ENCODE measurements around the gene TNS3.

The TNS3 gene

GRCh38 chr7:47480576-47481538 lies 101.1 kb downstream of the TNS3 start:
- no peaks in the 10 kb centered on the region for H3K27me3 ChIP-seq (replicated peaks; ENCODE audit: insufficient read depth, low read length)
- H3K36me3 ChIP-seq (replicated peaks; ENCODE audit: insufficient read depth, low read length): peaks cover 7% of the 10 kb centered on the region; the same call in 1 of the 2 replicates
- no peak overlapping the region for H2AFZ ChIP-seq (ENCODE audit: low read length)
- peak overlapping the region; percentile 99 for H3K27ac ChIP-seq (ENCODE audit: low read length)
- no peaks in the 10 kb centered on the region for H3K9me3 ChIP-seq (replicated peaks; ENCODE audit: insufficient read depth, low read length)
- peak; percentile 91 for DNase-seq
- H3K9me2 ChIP-seq (replicated peaks; ENCODE audit: insufficient read depth, low read length): no peaks in the 10 kb centered on the region
- H3K4me2 ChIP-seq (ENCODE audit: low read depth, low read length): peak overlapping the region; percentile 93
- peaks cover 93% of the 10 kb centered on the region for H3K79me2 ChIP-seq (ENCODE audit: low read length)
- peak overlapping the region; percentile 83 for H3K4me3 ChIP-seq (ENCODE audit: low read length)
- H3F3A ChIP-seq (ENCODE audit: insufficient read depth, low read length): peaks cover 64% of the 10 kb centered on the region
- H3K9ac ChIP-seq (ENCODE audit: low read length): peak overlapping the region; percentile 98
- H3K4me1 ChIP-seq (ENCODE audit: low read length): peaks cover 57% of the 10 kb centered on the region
- TF ChIP-seq EZH2 (optimal IDR thresholded peaks at IDR 0.05; ENCODE audit: low read depth, low read length) (no peak), EZH2phosphoT487 (IDR thresholded peaks at IDR 0.05; ENCODE audit: low read length) (no peak)
- TF ChIP-seq, protein P1, sequence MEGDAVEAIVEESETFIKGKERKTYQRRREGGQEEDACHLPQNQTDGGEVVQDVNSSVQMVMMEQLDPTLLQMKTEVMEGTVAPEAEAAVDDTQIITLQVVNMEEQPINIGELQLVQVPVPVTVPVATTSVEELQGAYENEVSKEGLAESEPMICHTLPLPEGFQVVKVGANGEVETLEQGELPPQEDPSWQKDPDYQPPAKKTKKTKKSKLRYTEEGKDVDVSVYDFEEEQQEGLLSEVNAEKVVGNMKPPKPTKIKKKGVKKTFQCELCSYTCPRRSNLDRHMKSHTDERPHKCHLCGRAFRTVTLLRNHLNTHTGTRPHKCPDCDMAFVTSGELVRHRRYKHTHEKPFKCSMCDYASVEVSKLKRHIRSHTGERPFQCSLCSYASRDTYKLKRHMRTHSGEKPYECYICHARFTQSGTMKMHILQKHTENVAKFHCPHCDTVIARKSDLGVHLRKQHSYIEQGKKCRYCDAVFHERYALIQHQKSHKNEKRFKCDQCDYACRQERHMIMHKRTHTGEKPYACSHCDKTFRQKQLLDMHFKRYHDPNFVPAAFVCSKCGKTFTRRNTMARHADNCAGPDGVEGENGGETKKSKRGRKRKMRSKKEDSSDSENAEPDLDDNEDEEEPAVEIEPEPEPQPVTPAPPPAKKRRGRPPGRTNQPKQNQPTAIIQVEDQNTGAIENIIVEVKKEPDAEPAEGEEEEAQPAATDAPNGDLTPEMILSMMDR (IDR thresholded peaks at IDR 0.05; ENCODE audit: low read length): no peak
- peaks cover 16% of the 10 kb centered on the region for H4K20me1 ChIP-seq (ENCODE audit: insufficient read depth, low read length)

DNA sequence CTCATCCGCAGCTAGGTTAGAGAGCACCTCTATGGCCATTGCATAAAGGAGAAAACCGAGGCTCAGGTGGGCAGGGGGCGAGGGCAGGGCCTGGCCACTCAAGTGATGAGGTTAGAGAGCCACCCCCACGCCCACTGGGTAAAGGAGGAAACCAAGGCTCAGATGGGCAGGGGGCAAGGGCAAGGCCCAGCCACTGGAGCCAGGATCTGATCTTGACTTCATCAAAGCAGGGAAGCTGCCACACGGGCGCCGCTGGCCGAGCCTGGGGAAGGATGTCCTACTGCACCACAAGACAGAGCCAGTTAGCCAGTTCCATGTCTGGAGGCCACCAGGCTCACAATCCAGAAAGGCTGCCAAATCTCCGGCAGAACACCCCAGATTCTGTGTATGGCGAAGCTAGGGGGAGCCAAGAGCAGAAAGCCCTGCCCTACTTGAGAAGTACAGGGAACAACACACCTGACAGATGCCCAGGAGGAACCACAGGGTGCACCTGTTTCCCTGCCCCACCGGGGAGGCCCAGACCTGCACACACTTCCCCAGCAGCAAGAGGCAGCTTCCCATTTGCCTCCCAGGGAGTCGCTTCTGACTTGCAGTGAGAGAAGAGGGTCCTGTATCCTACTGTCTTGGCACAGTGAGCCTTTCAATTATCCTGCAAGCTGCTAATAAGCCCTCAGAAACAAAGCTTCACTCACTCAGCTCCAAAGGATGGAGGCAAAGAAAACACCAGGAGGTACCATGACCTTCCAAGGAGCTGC lies 101.9 kb downstream of the TNS3 start:
- peaks cover 71% of the 10 kb centered on the region for H3F3A ChIP-seq (ENCODE audit: insufficient read depth, low read length)
- H3K4me1 ChIP-seq (ENCODE audit: low read length): peaks cover 58% of the 10 kb centered on the region

DNA sequence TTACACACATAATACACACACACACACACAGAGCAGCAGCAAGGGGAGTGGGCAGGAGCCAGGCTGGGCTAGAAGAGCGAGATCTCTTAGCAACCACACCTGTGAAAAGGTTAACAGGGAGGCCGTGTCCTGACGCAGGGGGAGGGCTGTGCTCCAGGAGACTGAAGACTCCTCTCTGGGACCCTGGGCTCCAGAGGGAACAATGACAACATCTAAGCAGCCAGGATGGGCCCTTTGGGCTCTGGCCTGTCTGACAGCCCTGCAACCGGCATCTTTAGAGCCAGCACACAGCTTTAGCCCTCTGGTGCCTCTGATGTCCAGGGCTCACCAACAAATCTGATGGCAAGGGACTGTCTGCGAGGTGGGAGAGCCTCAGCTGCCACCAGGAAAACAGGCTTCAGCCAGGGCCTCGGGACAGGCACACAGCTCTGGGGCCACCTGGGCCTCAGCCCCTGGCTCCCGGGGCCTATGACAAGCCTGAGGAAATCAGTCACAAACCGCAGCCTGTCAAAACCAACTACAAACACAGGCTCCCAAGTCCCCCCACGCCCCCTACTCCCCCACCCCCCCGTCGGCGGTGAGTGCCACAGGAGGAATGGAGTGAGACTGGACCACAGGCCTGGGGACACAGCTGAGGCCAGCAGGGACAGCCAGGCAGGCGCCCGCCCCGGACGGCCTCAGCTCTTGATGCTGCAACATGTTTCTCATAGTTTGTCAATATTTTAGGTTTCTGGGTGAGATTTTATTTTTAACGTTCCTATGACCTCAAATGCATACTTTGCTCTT lies 102.8 kb downstream of the TNS3 start:
- H3K9me2 ChIP-seq (replicated peaks; ENCODE audit: insufficient read depth, low read length): no peaks in the 10 kb centered on the region
- H3K4me1 ChIP-seq (ENCODE audit: low read length): peaks cover 58% of the 10 kb centered on the region
- H2AFZ ChIP-seq (ENCODE audit: low read length): no peak overlapping the region
- peak overlapping the region; percentile 99 for H3K27ac ChIP-seq (ENCODE audit: low read length)
- no peaks in the 10 kb centered on the region for H3K27me3 ChIP-seq (replicated peaks; ENCODE audit: insufficient read depth, low read length)
- H3K9me3 ChIP-seq (replicated peaks; ENCODE audit: insufficient read depth, low read length): no peaks in the 10 kb centered on the region
- peaks cover 73% of the 10 kb centered on the region for H3F3A ChIP-seq (ENCODE audit: insufficient read depth, low read length)
- H3K4me2 ChIP-seq (ENCODE audit: low read depth, low read length): peak overlapping the region; percentile 97
- peaks cover 96% of the 10 kb centered on the region for H3K79me2 ChIP-seq (ENCODE audit: low read length)
- peaks cover 7% of the 10 kb centered on the region; the same call in 1 of the 2 replicates for H3K36me3 ChIP-seq (replicated peaks; ENCODE audit: insufficient read depth, low read length)
- H3K9ac ChIP-seq (ENCODE audit: low read length): peak overlapping the region; percentile 98
- peak; percentile 66 for DNase-seq
- H4K20me1 ChIP-seq (ENCODE audit: insufficient read depth, low read length): peaks cover 16% of the 10 kb centered on the region
- H3K4me3 ChIP-seq (ENCODE audit: low read length): peak overlapping the region; percentile 83
- TF ChIP-seq EZH2phosphoT487 (IDR thresholded peaks at IDR 0.05; ENCODE audit: low read length) (no peak), EZH2 (optimal IDR thresholded peaks at IDR 0.05; ENCODE audit: low read depth, low read length) (no peak)
- TF ChIP-seq, protein P1 (IDR thresholded peaks at IDR 0.05; ENCODE audit: low read length): no peak

More for the DNA sequence above, 101.9 kb downstream of the TNS3 start:
- Histone ChIP-seq H3K79me2 (ENCODE audit: low read length) (peaks cover 93% of the 10 kb centered on the region), H2AFZ (ENCODE audit: low read length) (no peak overlapping the region), H3K36me3 (replicated peaks; ENCODE audit: insufficient read depth, low read length) (peaks cover 7% of the 10 kb centered on the region; the same call in 1 of the 2 replicates), H3K9ac (ENCODE audit: low read length) (peak overlapping the region; percentile 98), H4K20me1 (ENCODE audit: insufficient read depth, low read length) (peaks cover 16% of the 10 kb centered on the region), H3K27me3 (replicated peaks; ENCODE audit: insufficient read depth, low read length) (no peaks in the 10 kb centered on the region), H3K4me3 (ENCODE audit: low read length) (peak overlapping the region; percentile 83), H3K27ac (ENCODE audit: low read length) (peak overlapping the region; percentile 99), H3K4me2 (ENCODE audit: low read depth, low read length) (peak overlapping the region; percentile 93), H3K9me3 (replicated peaks; ENCODE audit: insufficient read depth, low read length) (no peaks in the 10 kb centered on the region), H3K9me2 (replicated peaks; ENCODE audit: insufficient read depth, low read length) (no peaks in the 10 kb centered on the region)
- TF ChIP-seq EZH2phosphoT487 (IDR thresholded peaks at IDR 0.05; ENCODE audit: low read length): no peak
- TF ChIP-seq EZH2 (optimal IDR thresholded peaks at IDR 0.05; ENCODE audit: low read depth, low read length): no peak
- TF ChIP-seq, protein P1 (IDR thresholded peaks at IDR 0.05; ENCODE audit: low read length): peak; percentile 54
- peak; percentile 84 for DNase-seq
